Dermis blood vessel endothelial cell (primary cell): Measurements from ENCODE around the gene POLR2E. TPM values are rescaled to one million over a fixed set of nuclear protein-coding genes. Genes with fewer than 3 reads are reported as not detected.

Experiments used
- DNase-seq: peaks from one replicate; pipeline ENCODE4 v3.0.0; 2010
- total RNA-seq: library from RNA; depleted of rRNA; stranded (reverse); fragments of >200 nt; gene quantifications from 2 replicates; pipeline ENCODE4 v1.2.3, GENCODE V29; 2014

Gene POLR2E
- total RNA-seq, 1 donor from 2014 or later, result 71.5 TPM

DNA sequence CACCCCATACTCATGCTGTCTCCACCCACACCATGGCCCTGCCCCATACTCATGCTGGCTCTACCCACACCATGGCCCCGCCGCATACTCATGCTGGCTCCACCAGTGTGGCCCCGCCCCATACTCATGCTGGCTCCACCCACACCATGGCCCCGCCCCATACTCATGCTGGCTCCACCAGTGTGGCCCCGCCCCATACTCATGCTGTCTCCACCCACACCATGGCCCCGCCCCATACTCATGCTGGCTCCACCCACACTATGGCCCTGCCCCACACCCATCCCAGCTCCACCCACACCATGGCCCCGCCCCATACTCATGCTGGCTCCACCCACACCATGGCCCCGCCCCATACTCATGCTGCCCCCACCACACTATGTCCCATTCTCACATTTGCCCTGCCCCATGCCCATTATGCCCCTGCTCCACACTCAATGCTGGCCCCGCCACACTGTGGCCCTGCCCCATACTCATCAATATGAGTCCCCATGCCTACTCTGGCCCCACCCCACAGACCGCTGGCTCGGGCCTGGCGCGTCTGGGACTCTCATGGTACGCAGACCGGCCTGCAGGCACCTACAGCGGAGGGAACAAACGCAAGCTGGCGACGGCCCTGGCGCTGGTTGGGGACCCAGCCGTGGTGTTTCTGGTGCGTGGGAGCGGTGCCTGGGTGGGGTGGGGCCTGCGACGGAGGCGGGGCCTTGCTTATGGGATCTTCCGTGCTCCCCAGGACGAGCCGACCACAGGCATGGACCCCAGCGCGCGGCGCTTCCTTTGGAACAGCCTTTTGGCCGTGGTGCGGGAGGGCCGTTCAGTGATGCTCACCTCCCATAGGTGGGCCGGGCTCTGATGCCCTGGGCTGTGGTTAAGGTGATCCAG is 31.9 kb downstream of the POLR2E start:
- peak; percentile 53 for DNase-seq

DNA sequence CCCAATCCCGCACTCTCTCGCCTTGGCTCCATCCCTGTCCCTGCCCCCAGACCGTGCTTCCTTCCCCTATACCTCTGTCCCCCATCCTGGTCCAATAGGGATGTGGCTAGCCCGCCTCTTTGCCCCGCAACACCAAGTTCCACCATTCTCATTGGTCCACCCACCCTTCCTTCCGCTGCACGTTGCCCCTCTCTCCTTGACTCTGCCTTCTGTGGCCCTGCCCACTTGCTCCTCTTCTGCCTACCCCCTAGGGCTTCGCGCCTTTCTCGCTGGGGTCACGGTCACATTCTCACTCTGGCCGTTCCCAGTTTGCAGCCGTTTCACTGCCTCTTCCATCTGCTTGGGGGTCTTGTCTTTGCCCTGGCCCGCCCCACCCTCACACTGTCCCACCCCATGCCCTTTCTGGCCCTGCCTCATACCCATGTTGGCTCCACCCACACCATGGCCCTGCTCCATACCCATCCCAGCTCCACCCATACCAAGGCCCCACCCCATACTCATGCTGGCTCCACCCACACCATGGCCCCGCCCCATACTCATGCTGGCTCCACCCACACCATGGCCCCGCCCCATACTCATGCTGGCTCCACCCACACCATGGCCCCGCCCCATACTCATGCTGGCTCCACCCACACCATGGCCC is 32.7 kb downstream of the POLR2E start:
- DNase-seq, result no peak

DNA sequence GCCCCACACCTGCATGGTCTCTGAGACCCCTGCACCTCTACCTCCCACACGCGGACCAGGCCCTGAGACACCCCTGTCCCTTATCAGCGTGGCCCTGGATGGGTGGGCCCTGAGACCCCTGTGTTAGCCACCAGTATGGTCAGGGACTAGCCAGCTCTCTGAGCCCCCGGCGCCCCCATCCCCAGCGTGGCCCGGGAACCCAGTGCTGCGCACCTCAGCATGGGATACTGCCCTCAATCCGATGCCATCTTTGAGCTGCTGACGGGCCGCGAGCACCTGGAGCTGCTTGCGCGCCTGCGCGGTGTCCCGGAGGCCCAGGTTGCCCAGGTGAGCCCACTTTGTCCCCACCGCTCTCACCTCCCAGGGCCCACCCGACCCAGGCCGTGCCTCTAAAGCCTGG is 33.2 kb downstream of the POLR2E start:
- DNase-seq, result no peak

DNA sequence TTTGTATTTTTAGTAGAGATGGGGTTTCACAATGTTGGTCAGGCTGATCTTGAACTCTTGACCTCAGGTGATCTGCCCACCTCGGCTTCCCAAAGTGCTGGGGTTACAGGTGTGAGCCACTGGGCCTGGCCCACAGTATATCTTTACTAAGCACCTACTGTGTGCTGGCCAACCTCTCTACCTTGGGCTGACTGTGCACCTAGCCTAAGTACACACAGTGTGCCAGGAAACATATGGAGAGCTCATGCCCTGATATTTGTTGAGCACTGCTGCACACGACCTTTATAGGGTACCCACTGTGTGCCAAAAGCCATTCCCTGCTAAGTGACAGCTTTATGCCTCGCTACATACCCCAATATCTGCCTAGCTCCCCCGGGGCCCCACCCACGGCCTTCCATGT is 34.5 kb downstream of the POLR2E start:
- DNase-seq, result no peak

DNA sequence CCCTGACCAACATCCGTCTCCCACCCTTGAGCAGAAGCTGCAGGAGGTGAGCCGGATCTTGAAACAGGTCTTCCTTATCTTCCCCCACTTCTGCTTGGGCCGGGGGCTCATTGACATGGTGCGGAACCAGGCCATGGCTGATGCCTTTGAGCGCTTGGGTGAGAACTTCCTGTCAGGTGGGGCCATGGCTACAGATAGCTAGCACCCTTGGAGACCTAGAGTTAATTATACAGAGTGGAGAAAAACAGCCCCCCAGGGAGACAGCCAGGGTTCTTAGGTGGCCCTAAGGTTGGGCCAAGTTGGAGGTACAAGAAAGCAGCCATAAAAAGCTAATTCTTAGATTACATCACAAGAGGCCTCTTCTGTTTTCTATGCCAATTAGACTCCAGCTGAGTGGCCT is 37.1 kb downstream of the POLR2E start:
- no peak for DNase-seq

DNA sequence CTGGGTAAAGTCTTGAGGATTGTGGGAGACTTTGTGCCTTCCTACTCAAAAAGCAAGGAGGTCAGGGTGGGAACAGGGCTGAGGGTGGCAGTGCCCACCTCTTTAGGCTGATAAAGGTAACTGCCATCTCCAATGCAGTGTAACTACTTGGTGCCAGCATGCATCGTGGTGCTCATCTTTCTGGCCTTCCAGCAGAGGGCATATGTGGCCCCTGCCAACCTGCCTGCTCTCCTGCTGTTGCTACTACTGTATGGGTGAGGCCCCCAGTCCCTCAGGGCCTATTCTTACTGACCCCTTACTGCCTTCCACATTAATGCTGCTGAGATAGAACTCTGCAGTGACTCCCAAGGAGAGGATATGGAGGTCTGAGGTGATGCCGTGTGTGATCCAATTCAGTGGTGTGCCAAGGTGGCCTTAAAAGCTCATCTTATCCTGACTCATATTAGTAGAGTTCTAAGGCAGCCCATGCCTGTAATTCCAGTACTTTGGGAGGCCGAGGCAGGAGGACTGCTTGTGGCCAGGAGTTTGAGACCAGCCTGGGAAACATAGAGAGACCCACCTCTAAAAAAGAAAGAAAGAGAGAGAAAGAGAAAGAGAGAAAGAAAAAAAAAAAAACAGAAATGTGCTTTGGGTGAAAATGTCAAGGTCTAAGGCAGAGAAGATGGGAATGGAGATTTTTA is 37.9 kb downstream of the POLR2E start:
- DNase-seq, result peak; percentile 48

DNA sequence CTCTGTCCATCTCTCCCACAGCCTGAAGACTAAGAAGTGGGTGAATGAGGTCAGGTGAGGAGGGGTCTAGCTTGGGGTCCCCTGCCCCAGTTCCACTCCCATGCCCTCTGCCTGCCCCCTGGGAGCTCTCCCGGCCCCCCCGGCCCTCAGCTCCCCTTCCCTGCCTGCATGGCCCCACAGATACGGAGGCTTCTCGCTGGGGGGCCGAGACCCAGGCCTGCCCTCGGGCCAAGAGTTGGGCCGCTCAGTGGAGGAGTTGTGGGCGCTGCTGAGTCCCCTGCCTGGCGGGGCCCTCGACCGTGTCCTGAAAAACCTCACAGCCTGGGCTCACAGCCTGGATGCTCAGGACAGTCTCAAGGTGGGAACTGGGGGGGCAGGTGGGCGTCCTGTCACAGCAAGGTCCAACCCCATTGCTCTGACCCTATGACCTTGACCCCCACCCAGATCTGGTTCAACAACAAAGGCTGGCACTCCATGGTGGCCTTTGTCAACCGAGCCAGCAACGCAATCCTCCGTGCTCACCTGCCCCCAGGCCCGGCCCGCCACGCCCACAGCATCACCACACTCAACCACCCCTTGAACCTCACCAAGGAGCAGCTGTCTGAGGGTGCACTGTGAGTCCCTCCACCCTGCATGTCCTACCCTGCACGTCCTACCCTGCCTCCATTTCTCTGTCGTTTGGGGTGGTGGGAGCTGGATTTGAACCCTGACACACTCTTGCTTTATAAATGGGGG is 39.1 kb downstream of the POLR2E start:
- DNase-seq, result no peak

DNA sequence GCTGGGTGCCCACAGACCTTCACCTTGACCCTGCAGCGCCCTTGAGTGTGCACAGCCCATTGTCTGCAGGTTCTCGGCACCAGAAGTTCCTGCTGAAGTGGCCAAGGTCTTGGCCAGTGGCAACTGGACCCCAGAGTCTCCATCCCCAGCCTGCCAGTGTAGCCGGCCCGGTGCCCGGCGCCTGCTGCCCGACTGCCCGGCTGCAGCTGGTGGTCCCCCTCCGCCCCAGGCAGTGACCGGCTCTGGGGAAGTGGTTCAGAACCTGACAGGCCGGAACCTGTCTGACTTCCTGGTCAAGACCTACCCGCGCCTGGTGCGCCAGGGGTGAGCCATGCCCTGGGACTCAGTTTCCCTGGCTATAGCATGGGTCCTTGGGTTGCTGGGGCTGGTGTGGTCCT is 40.1 kb downstream of the POLR2E start:
- no peak for DNase-seq

DNA sequence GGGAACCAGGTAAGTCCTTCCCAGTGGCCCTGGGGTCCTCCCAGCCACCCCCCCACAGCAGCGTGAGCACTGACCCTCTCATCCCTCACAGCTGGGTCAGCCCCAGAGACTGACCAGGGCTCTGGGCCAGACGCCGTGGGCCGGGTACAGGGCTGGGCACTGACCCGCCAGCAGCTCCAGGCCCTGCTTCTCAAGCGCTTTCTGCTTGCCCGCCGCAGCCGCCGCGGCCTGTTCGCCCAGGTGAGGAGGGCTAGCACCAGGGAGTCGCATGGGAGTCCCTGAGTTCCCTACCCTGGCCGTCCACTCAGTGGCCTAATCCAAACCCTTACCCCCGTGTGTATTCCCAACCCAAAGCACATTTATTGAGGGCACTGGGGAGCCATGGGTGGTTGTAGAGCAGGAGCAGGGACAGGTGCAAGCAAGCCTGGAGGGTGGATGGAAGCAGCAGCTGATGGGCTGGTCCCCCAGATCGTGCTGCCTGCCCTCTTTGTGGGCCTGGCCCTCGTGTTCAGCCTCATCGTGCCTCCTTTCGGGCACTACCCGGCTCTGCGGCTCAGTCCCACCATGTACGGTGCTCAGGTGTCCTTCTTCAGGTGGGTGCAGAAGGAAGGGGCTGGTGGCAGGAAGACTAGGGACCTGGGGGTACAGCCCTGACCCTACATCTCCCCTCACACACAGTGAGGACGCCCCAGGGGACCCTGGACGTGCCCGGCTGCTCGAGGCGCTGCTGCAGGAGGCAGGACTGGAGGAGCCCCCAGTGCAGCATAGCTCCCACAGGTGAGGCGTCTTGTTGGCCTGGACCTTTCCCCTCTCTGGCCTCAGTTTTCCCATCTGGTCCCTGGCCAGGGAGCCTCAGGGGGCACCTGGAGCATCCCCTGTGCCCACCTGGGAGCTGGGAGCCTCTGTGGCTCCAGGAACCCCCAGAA is 40.8 kb downstream of the POLR2E start:
- DNase-seq, result no peak

DNA sequence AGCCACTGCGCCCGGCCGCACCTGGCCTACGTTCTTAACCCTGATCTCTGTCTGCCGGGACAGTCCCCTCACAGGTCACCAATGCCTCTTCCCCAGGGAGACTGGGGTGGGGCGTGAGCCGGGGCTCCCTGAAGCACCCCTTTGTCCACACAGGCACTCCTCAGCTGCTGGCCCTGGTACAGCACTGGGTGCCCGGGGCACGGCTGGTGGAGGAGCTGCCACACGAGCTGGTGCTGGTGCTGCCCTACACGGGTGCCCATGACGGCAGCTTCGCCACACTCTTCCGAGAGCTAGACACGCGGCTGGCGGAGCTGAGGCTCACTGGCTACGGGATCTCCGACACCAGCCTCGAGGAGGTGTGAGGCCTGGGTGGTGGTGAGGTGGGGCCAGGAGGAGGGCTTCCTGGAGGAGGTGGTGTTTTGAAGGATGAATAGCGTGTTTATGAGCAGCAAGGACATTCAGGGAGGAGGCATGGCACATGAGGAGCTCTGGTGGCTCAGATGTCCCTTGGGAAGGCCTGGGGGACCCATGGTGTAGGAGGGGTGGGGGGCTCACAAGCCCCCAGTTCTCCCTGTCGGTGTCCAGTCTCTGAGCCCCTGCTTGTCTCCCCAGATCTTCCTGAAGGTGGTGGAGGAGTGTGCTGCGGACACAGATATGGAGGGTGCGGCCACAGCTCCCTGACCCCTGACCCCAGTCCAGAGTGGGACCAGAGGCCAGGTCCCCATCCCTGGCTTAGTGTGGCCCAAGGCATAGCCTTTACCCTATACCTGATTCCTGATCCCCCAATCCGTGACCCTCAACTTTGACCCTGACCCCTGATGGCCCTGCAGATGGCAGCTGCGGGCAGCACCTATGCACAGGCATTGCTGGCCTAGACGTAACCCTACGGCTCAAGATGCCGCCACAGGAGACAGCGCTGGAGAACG is 41.7 kb downstream of the POLR2E start:
- DNase-seq, result no peak

DNA sequence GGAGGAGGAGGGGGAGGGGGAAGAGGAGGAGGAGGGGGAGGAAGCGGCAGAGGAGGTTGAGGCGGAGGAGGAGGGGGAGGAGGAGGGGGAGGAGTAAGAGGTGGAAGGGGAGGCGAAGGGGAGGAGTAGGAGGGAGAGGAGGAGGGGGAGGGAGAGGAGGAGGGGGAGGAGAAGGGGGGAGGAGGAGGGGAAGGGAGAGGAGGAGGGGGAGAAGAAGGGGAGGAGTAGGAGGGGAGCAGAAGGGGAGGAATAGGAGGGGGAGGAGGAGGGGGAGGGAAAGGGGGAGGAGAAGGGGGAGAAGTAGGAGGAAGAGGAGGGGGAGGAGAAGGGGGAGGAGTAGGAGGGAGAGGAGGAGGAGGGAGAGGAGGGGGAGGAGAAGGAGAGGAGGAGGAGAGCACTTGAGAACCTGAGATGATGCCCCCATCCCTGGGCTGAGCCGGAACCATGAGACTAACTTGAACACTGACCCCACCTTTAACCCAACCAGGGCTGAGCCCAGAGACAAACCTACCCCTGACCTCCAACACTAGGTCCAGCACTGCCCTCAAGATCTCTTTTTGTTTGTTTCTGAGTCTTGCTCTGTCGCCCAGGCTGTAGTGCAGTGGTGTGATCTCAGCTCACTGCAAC is 42.7 kb downstream of the POLR2E start:
- DNase-seq, result no peak

DNA sequence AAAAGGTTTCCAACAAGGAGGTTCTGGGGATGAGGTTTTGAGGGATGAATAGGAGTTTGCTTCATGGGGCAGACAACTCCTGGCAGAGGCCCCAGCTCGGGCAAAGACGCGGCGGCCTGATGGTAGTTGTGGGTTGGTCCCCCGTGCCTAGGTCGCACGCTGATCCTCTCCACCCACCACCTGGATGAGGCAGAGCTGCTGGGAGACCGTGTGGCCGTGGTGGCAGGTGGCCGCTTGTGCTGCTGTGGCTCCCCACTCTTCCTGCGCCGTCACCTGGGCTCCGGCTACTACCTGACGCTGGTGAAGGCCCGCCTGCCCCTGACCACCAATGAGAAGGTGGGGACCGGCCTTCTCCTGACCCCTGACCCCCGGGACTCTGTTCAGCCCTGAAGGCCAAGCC is 43.4 kb downstream of the POLR2E start:
- no peak for DNase-seq

DNA sequence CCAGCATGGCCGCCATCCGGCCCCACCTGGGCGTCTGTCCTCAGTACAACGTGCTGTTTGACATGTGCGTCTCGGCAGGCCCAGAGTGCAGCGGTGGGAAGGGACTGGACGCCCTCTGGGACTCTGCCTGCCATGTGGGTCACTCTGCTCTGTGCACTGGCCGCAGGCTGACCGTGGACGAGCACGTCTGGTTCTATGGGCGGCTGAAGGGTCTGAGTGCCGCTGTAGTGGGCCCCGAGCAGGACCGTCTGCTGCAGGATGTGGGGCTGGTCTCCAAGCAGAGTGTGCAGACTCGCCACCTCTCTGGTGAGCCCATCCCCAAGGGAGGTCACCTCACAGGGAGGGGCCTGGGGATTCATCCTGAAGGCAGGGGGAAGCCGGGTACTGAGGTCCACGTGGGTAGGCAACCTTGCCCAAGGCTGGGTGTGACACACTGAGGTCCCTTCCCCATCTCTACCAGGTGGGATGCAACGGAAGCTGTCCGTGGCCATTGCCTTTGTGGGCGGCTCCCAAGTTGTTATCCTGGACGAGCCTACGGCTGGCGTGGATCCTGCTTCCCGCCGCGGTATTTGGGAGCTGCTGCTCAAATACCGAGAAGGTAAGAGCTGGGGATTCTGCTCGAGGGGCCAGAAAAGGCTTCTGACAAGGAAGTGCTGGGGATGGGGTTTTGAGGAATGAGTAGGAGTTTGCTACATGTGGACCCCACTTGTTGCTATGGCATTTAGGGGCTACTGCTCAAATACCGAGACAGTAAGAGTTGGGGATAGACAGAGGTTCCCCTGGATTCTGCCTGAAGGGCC is 44.0 kb downstream of the POLR2E start:
- no peak for DNase-seq

DNA sequence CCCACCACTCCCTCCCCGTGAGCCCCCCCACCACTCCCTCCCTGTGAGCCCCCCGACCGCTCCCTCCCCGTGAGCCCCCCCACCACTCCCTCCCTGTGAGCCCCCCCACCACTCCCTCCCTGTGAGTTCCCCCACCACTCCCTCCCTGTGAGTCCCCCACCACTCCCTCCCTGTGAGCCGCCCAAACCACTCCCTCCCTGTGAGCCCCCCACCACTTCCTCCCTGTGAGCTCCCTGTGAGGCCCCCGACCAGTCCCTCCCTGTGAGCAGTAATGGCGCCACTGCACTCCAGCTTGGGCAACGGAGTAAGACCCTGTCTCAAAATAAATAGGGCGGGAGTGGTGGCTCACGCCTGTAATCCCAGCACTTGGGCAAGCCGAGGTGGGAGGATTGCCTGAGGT is 45.4 kb downstream of the POLR2E start:
- DNase-seq, result no peak

DNA sequence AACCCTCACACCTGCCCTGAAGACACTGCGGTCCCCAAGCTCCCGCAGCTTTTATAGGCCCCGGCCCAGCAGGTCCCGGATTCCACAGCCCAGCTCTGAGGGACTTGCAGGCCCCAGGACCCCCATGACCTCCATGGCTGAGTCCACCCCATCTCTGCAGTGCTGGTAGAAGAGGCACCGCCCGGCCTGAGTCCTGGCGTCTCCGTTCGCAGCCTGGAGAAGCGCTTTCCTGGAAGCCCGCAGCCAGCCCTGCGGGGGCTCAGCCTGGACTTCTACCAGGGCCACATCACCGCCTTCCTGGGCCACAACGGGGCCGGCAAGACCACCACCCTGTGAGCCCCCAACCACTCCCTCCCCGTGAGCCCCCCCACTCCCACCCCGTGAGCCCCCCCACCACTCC is 46.1 kb downstream of the POLR2E start:
- no peak for DNase-seq

DNA sequence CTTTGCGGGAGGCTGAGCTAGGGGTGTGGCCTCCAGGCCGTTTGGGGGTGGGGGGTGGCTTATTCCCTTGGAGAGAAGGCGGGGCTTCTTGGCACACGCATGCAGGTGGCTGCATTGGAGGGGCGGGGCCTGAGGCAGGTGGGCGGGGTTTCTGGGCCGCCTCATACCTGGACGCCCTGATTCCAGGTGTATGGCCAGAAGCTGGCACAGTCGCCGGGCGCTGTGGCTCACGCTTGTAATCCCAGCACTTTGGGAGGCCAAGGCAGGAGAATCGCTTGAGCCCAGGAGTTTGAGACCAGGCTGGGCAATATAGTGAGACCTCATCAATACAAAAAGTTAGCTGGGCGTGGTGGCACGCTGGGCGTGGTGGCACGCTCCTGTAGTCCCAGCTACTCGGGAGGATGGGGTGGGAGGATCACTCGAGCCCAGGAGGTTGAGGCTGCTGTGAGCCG is 47.5 kb downstream of the POLR2E start:
- no peak for DNase-seq

DNA sequence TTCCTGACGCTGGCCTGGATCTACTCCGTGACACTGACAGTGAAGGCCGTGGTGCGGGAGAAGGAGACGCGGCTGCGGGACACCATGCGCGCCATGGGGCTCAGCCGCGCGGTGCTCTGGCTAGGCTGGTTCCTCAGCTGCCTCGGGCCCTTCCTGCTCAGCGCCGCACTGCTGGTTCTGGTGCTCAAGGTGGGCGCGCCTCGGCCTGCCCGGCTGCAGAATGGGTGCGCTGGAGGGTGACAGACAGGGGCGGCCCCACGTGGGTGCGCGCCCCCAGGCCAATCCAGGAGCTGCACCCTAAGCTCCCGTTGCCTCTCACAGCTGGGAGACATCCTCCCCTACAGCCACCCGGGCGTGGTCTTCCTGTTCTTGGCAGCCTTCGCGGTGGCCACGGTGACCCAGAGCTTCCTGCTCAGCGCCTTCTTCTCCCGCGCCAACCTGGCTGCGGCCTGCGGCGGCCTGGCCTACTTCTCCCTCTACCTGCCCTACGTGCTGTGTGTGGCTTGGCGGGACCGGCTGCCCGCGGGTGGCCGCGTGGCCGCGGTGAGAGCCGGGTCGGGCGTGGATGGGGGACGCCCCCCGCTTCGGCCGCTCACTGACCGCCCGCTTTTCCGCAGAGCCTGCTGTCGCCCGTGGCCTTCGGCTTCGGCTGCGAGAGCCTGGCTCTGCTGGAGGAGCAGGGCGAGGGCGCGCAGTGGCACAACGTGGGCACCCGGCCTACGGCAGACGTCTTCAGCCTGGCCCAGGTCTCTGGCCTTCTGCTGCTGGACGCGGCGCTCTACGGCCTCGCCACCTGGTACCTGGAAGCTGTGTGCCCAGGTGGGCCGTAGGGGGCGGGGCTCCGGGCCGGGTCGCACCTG is 48.1 kb downstream of the POLR2E start:
- DNase-seq, result no peak

DNA sequence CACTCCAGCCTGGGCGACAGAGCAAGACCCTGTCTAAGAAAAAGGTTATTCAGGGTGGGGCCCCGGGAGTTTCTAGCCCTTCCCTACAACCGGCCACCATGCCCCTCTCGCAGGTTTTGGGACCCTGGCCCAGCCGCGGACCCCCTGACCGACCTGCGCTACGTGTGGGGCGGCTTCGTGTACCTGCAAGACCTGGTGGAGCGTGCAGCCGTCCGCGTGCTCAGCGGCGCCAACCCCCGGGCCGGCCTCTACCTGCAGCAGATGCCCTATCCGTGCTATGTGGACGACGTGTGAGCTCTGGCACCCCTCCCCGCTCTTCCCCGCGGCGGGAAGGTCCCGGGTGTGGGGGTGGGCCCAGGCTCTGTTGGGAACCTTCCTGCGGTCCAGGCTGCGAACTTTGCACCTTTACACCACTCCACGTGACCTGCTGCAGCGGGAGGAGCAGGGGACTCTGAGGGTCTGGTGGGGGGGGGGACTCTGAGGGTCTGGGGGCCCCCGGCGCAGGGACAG is 49.0 kb downstream of the POLR2E start:
- no peak for DNase-seq
